HuH-7.5 (cell line): ENCODE measurements around the gene ATG16L2.
"Not testable (repeated sequence)": the region's sequence is repeated elsewhere in the genome, so short reads cannot be mapped to it uniquely, and the experiment has no call there.

Experiments used
- DNase-seq: peaks from one replicate; pipeline ENCODE4 v3.0.0; 2011; ENCODE audit warnings: low spot score

Gene ATG16L2

DNA sequence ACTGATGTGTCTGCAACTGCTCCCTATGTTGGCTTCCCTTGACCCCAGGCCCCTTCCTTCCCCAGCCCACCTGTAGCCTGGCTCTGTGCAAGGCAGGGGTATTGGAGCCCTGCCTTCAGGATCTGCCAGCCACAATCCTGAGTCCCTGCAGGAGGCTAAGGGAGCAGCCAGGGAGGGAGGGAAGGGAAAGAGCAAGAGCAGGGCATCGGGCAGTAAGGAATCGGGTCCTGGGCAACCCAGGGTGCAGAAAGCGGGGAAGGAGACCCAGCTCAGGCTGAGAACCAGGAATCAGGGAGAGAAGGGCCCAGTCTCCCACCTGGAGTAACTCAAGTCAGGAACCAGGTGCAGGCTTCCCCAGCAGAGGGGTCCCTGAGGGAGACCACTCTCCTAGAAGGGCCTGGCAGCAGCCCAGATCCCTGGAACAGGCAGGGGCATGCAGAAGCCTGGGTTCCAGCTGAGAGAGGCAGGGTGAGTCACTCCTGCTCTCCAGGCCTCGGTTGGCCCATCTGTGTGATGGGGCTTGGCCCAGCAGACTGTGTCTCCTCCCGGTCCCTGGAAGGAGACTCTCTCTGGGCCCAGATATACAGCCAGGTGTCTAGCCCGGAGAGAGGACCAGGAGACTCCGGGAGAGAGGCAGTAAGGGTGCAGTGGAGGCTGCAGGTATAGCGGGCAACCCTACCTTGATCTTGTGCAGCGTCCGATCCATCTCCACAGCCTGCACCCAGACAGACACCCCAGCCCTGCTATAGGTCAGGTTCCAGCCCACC lies 33.7 kb upstream of the ATG16L2 start:
- DNase-seq, result no peak

DNA sequence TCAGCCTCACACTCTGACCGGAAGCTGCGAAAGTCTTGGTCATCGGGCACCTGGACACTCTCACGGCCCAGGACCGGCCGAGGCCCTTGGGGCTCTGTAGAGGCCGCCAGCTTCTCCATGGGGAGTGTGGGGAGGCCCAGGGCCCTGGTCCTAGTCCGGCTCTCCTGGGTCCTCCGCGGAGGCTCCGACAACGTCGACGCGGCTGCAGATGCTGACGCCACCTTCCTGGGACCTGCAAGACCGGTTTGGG lies 33.2 kb upstream of the ATG16L2 start:
- no peak for DNase-seq

DNA sequence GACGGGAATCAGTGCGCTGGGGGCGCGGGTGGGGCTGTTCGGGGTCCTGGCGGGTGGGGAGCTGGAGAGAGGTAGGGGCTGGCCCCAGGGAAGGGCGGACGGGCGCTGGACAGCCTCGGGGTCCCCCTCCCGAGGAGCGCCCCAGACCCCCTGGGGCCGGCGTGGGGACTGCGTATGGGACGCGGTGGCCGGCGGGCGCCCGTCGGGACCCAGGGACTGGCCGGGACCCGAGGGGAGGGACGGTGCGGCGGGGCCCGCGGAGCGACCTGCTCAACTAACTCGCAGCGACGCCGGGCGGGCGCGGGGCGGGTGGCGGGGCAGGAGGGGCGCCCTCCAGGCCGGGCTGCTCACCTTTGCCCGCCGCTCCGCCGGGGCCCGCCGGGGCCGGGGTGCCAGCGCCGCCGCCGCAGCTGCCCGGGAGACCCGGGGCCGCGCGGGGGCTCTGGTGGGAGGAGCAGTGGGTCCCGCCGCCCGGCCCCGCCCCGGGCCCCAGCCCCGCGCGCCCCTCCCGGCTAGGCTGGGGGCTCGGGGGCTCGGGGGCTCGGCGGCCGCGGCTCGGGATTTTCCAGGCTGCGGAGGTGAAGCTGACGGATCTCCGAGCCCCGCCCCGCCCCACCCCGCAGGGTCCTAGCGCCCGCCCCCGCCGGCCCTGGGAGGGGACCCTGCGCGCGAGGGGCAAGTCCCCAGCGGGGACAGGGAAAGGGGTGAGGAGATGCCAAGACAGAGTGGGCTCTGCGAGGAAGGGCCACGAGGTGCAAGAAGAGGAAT lies 32.7 kb upstream of the ATG16L2 start:
- peak; percentile 77 for DNase-seq

DNA sequence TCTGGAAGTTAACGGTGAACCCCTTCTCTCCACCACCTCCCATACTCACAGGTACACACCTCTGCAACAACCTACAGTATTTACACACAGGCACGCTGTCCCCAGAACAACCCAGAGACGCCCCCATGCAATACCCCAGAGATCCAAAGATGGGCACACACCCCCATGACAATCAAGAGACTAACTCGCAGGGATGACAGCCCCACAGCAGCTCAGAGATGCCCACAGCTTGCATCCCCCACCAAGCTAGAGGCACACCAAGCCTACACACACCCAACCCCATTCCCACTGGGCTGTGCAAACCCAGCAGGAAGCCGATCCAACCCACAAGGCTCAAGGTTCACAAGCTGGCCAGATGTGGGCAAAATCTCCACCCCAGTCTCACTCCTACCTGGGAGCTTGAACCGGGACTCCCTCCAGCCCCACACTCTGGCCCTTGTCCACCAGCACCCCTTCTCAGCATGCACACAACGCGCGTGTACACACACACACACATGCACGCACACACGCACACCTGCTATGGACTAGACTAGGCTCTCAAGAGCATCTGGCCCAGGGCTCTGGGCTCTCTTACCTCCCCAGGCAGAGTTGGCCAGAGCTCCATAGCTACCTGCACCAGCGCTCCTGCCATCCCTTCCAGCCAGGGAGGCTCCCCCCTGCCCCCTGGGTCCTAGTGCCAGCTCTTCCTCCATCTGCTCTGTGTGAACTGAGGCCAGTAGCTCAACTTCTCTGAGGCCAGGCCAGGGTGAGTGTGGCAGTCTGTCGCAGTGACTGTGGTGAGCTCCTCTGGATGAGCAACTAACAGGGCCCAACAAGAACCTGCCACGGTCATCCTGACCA lies 31.9 kb upstream of the ATG16L2 start:
- peak; percentile 56 for DNase-seq

DNA sequence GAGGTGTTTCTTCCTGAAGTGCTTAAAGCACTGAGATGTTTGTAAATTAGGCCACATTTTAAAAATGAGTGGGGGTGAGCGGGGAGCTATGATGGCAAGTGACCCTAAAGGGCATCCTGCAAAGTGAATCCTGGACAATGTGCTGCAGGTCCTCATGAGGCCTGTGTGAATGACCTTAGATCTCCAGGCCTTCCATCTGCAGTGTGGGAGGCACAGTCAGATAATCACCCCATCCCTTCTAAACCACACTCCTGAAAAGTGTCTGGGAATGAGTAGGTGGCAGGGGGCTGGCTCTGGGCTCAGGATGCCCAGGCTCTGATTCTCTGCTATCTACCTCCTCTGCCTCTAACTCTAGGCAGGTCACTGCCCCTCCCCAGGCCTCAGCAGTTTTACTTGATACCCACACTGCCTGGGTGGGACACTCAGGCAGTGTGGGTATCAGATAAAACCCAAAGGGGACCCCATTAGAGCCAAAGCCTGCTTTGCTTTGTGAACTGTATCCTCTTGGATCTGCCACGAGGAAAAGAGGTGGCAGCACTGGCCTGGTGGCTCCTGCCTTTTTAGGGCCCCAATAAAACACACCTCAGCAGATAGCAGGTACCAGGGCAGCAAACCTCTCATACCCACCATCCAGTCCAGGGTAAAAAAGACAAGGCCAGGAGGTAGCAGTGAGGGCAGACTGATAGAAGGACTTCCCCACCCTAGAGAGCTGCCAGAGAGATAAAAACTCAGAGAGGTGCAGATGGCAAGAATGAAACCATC lies 30.9 kb upstream of the ATG16L2 start:
- DNase-seq, result no peak

DNA sequence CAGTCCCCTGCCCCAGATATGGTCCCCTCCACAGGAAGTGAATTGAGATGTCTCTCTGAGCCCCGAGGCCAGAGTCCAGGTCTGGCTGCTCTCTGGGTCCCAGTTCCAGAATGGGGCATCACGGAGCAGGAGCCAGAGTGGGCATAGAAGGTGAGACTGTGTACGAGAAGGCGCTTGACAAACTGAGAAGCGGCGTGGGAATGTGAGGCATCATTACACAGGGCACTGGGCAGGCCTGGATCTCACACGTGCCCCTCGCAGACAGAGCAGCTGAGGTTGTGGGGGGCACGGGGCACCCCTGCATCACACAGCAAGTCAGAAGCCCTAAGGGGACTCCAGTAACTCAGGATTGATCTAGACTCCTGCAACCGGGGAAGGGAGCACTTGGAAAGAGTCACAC lies 29.5 kb upstream of the ATG16L2 start:
- no peak for DNase-seq

DNA sequence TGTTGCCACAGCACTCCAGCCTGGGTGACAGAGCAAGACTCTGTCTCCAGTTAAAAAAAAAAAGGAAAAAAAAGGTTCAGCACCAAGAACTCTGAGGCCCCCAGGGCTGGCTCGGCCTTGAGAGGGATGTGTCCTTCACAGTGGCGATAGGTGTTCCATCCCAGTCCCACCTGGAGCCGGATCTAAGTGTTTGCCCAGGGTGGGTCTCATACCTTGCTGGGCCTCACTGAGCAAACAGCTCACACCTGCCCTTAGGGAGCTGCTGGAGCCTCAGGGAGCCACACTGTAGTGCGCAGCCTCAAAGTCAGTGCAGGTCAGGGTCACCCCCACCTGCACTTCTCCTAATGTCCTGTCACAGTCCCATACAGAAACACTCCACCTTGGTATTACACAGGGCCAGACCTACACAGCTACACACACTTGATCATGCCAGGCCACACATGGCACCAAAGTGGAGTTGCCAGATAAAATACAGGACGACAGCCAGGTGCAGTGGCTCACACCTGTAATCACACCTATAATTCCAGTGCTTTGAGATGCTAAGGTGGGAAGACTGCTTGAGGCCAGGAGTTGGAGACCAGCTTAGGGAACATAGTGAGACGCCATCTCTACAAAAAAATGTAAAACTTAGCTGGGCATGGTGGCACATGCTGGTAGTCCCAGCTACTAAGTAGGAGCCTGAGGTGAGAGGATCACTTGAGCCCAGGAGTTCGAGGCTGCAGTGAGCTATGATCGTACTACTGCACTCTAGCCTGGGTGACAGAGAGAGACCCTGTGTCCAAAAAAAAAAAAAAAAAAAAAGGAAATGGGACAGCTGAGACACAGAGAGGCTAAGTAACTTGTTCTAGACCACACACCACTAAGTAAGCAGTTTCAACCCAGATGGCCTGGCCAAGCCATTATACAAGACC lies 27.7 kb upstream of the ATG16L2 start:
- DNase-seq, result peak; percentile 60

DNA sequence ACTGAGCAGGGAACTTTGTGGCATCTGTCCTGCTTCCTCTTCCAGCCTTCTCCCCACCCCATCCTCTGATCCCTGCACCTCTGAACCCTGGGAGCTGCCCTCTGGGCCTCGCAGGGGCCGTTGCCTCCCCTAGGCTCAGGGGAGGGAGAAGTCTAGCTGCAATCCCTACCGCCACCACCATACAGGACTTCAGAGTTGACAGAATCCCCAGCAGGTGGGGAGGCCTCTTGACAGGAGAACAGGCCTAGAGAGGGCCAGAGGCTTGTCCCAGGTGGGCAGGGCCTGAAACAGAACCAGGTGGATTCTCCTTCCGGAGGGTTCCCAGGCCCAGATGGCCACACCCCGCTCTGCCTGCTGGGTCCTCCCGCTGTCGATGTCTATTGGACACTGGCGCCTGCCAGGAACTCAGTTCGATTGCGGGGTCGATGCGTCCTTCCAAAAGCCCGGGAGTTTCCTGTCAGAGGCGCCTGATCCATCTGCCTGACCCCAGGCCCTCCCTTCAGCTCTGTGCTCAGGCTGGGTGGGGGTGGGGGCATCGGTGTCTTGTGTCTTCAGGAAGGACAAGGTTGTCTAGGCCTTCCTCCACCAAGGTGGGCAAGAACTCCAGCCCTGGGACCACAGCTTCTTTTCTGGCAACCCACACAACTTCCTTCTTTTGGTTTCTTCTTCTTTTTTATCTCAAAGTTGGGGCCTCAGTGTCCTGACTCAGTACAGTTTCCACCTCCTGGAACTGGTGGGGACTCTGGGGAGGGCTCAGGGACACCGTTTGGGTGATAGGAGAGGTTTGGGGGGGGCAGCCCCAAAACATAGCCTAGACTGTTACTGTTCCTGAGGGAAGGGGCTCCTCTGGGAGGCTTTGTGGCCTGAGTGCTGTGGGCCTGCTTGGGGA lies 26.8 kb upstream of the ATG16L2 start:
- DNase-seq, result peak; percentile 67

DNA sequence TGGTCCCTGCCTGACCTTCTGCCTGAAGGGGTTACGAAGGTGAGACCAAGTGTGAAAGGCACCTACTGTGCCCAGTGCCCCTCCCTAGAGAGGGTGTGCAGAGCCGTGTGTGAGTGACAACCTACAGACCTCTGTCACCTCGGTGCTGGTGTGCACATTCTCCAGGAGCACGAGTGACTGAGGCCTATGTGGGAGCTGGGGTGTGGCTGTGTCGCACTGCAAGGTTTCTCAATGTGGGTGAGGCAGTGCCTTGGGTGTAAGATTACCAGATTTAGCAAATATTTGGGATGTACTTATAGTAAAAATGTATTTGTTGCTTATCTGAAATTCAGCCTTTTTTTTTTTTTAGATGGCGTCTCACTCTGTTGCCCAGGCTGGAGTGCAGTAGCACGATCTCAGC lies 26.0 kb upstream of the ATG16L2 start:
- no peak for DNase-seq

DNA sequence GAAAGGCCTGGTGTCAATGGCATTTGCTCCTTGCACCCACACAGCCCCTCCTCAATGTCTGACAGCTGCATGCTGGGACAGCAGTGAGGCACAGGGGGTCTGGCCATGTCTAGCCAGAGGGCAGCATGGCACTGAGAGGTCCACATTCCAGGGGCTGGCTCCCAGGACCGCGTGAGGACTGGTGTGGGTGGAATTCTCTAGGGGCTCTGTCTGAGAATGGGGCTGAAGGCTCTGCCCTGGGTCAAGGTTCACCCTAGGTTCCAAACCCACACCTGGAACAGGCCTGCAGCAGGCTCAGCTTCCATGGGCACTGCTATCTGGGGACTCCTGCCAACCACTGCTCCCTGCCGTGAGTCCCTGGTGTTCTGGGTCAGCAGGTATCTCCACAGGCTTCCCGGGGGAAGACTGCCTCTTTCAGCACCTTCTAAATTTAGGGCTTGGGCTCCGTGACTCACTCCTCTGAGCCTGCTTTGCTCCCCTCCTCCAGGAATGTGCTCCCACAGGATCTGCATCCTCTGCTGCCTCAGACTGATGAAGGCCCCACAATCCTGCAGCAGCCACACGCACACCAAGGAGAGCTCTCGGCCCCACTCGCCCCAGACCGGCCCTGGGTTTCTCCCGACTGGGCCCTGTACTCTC lies 24.6 kb upstream of the ATG16L2 start:
- no peak for DNase-seq

DNA sequence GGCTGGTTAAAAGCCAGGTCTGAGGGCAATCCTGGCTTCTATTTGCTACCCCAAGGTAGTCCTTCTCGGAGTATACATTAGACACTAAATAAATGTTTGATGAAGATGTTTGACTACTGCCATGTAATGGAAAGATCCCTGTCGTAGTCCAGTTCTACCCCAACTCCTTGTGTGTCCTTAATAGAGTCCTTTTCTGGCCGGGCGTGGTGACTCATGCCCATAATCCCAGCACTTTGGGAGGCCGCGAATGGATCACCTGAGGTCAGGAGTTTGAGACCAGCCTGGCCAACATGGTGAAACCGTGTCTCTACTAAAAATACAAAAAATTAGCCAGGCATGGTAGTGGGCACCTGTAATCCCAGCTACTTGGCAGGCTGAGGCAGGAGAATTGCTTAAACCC lies 23.0 kb upstream of the ATG16L2 start:
- not testable (repeated sequence) for DNase-seq

DNA sequence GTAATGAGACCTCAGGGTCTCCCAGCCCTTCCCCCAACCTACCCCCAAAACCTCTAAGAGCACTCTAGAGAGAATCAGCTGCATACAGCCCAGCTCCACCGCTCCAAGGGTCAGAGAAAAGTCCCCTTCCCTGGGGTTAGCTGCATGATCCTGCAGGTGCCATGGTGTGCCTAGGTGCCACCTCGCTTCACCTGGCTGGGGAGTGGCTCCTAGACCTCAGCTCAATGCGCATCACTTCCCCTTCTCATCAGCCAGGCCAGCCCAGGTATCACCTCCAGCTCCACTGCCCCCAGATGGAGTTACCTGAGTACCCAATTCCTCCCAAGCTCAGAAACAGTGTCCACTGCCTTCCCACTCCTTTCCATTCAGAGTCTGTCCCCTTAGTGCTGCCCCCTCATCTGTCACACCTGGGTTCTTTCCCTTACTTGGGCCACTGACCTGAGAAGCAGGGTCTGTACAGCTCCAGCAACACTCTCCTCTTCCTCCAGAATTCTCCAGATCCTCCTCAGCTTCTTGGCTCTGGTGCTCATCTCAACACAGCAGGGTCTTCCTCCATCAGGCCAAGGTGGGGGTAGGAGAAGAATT lies 21.7 kb upstream of the ATG16L2 start:
- DNase-seq, result no peak

DNA sequence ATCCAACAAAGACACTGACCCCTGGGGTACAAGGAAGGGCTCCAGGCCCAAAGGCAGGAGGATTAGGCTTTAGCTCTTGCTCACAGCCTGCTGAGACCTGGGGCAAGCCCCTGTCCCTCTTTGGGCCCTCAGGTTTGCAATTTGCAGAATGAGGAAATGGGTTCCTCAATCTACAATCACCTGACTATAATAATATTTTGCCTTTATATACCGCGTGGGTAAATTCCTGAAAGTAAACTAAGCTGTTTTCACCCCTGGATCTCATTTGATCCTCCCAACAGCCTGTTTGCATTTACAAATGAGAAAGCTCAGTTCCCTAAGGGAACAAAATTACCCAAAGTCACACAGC lies 21.2 kb upstream of the ATG16L2 start:
- DNase-seq, result no peak

DNA sequence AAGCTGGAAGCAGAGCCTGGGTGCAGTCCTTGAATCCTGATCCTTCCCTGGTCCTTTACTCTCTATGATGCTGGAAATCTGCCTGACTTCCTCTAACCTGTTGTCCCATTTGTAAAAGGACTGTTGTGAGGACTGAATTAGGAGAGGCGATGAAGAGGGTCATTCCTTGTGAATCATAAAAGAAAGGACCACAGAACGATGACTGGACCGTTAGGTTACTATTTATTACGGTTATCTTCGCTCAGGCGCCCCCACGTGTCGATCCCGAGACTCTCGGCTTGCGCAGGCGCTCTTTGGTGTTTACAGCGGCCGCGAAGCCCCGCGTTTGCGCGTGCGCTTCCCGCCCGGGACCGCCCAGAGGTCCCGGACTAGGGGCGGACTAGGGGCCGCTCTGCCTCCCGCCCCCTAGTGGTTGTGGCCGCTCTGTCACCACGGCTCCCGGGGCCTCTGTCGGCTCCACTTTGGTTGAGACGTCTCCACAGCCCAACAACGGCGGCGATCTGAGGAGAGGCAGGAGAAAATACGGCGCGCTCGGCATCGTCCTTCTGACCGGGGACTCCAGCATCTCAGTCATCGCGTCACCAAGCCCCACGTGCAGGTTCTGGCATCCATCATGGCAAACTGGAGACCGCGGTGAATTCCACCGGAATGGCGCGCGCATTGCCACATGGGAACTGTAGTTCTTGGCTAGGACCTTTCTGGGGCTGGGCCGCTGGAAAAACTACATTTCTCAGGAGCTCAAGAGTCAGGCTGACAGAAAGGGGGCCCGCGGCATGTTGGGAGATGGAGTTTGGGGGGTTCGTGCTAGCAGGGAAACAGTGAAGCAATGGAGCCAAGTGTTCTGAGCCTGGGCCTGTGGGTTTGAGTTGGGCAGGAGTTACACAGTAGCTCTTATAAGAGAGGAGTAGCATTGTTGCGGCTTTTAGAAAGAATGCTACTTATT lies 20.5 kb upstream of the ATG16L2 start, which contains the start of gene STARD10:
STARD10 (minus strand) TSS at position 623 of the 943 bp plus-strand sequence. CDS start 12,866 bp downstream, outside the sequence.
- DNase-seq, result peak; percentile 92

DNA sequence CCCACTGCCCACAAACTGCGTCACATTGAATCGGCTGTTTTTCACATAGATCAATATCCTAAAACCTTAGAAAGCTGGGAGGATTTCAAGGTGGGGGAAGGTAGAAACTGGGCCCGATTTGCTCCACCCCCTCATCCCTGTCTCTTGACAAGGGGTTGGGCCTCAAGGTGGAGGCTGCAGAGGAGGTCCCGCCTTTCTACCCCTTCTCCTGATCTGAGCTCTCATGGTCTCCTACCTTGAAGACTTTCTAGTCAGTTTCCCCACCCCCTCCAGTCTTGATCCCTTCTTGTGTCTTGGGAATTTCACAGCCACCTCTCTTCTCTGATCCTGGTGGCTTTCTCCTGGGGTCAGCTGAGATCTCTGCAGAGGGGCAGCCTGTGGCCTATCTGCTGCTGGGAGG lies 15.8 kb upstream of the ATG16L2 start:
- DNase-seq, result no peak

DNA sequence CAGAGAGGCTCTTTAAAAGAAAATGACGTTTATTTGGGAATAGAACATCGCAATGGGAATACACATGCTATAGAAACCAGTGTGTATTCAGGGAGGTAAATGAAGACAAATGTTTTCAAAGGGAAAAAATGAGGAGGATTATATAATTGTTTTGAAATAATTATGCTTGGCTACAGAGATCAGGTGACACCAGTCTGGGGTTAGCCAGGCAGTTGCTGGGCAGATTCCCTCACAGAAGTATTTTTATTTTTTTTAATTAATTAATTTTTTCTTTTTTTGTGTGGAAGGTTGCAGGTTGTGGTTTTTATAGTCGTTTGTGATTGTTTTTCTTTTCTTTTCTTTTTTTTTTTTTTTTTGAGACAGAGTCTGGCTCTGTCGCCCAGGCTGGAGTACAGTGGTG lies 14.8 kb upstream of the ATG16L2 start:
- DNase-seq, result no peak

DNA sequence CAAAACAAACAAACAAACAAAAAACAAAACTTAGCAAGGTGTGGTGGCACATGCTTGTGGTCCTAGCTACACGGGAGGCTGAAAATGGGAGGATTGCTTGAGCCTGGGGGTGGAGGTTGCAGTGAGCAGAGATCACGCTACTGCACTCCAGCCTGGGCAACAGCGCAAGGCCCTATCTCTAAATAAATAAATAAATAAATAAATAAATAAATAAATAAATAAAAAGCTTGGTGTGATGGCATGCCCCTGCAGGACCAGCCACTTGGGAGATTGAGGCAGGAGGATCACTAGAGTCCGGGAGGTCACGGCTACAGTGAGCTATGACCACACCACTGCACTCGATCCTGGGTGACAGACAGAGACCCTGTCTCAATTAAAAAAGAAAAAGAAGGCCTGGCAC lies 11.4 kb upstream of the ATG16L2 start:
- DNase-seq, result no peak

DNA sequence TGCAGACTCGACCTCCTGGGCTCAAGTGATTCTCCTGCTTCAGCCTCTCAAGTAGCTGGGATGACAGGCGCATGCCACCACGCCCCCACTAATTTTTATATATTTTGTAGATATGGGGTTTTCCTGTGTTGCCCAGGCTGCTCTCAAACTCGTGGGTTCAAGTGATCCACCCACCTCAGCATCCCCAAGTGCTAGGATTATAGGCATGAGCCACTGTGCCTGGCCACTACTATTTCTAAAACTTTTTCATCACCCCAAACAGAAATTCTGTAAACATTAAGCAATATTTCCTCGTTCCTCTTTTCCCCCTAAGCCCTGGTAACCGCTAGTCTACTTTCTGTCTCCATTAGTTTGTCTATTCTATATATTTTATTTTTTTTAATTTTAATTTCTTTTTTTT lies 9.0 kb upstream of the ATG16L2 start:
- no peak for DNase-seq
